SU-DHL-6 (cell line): ENCODE results near the gene CTDP1.
A peak's percentile ranks its signal among the peaks of the same experiment; 100 is the strongest.

Experiments used
- H2AFZ ChIP-seq: fragments of 200-600 bp; sonication (generic); 2 replicates; pipeline ENCODE4 v1.6.1; 2014; ENCODE audit warnings: low read depth, mild to moderate bottlenecking, moderate library complexity, mixed read lengths, antibody characterized with exemption, low read length; ENCODE audit not compliant: severe bottlenecking
- H3F3A ChIP-seq: fragments of 200-600 bp; shearing (Covaris generic); 2 replicates; pipeline ENCODE4 v1.6.0; 2016; ENCODE audit warnings: antibody characterized with exemption, mild to moderate bottlenecking; ENCODE audit not compliant: insufficient read depth
- H3K27ac ChIP-seq: fragments of 200-600 bp; sonication (generic); 2 replicates; pipeline ENCODE4 v1.5.1; 2016; ENCODE audit warnings: low read depth, mild to moderate bottlenecking, low read length, moderate library complexity, mixed read lengths
- H3K27me3 ChIP-seq: fragments of 200-600 bp; sonication (generic), shearing (Covaris generic); 2 replicates; pipeline ENCODE4 v1.6.0; 2014; ENCODE audit warnings: mild to moderate bottlenecking, low read length
- H3K36me3 ChIP-seq: fragments of 200-600 bp; sonication (generic); 2 replicates; pipeline ENCODE4 v1.6.1; 2014; ENCODE audit warnings: mild to moderate bottlenecking, low read length, mixed read lengths
- H3K4me2 ChIP-seq: fragments of 300-600, 200-600 bp; shearing (Covaris generic), sonication (generic); 2 replicates; pipeline ENCODE4 v1.6.0; 2014; ENCODE audit warnings: low read length, low read depth, mild to moderate bottlenecking; ENCODE audit not compliant: poor library complexity, severe bottlenecking
- H3K4me3 ChIP-seq: fragments of 200-600 bp; sonication (generic); 2 replicates; pipeline ENCODE4 v1.5.1; 2014; ENCODE audit warnings: antibody characterized with exemption, low read length, mild to moderate bottlenecking, mixed read lengths; ENCODE audit not compliant: insufficient read depth, poor library complexity, severe bottlenecking
- H3K79me2 ChIP-seq: fragments of 200-600 bp; sonication (generic); 2 replicates; pipeline ENCODE4 v1.6.1; 2014; ENCODE audit warnings: mild to moderate bottlenecking, low read length, moderate library complexity; ENCODE audit not compliant: insufficient read depth
- H3K9ac ChIP-seq: fragments of 200-600 bp; sonication (generic); 2 replicates; pipeline ENCODE4 v1.7.0; 2014; ENCODE audit warnings: mild to moderate bottlenecking, low read length
- H3K9me2 ChIP-seq: fragments of 200-600 bp; sonication (generic); replicated peaks from 2 replicates; pipeline ENCODE4 v1.6.1; 2014; ENCODE audit warnings: low read length; ENCODE audit not compliant: insufficient read depth
- H3K9me3 ChIP-seq: fragments of 200-600 bp; sonication (generic); 2 replicates; pipeline ENCODE4 v1.6.1; 2014; ENCODE audit warnings: low read length, mixed read lengths; ENCODE audit not compliant: insufficient read depth
- H4K20me1 ChIP-seq: fragments of 200-600 bp; sonication (generic); 2 replicates; pipeline ENCODE4 v1.6.1; 2014; ENCODE audit warnings: low read depth, mild to moderate bottlenecking, antibody characterized with exemption, low read length, moderate library complexity, mixed read lengths
- CTCF ChIP-seq: fragments of 200-600 bp; sonication (generic); IDR thresholded peaks from one replicate; pipeline ENCODE4 v1.5.1; 2017; ENCODE audit warnings: antibody characterized with exemption, mild to moderate bottlenecking, low read length, moderate library complexity; ENCODE audit not compliant: insufficient read depth, poor library complexity, severe bottlenecking
- EZH2phosphoT487 ChIP-seq: fragments of 200-600 bp; sonication (generic), shearing (Covaris generic); conservative IDR thresholded peaks from 2 replicates; pipeline ENCODE4 v1.6.1; 2018; ENCODE audit warnings: mild to moderate bottlenecking, antibody characterized with exemption, low read length, moderate library complexity, mixed read lengths

Gene CTDP1

GRCh38 chr18:79679552-79680099 is at the start of gene CTDP1:
Gene CTDP1, plus strand, starts transcription at chr18:79679803. Its CDS starts 145 bp downstream, at chr18:79679948.
- Histone ChIP-seq H3K9ac (peak within 1 kb of the TSS; percentile 83), H3F3A (no peaks in the 10 kb centered on the region), H3K4me3 (peak within 1 kb of the TSS; percentile 85), H3K36me3 (peaks cover 3% of the 10 kb centered on the region; the same call in 1 of the 2 replicates), H3K9me3 (no peaks in the 10 kb centered on the region), H2AFZ (peak within 1 kb of the TSS; percentile 85), H3K27ac (peak within 1 kb of the TSS; percentile 87), H4K20me1 (peaks cover 15% of the 10 kb centered on the region; the same call in 1 of the 2 replicates), H3K79me2 (peaks cover 52% of the 10 kb centered on the region), H3K4me2 (peak within 1 kb of the TSS; percentile 94), H3K9me2 (no peaks in the 10 kb centered on the region), H3K27me3 (no peaks in the 10 kb centered on the region)
- TF ChIP-seq CTCF: no peak

GRCh38 chr18:79630281-79631095 is 49.1 kb upstream of the CTDP1 start:
- Histone ChIP-seq H2AFZ (no peak overlapping the region), H3K4me2 (no peak overlapping the region), H3F3A (no peaks in the 10 kb centered on the region), H3K9me2 (no peaks in the 10 kb centered on the region), H3K27me3 (no peaks in the 10 kb centered on the region), H3K27ac (no peak overlapping the region), H3K4me3 (no peak overlapping the region), H4K20me1 (no peaks in the 10 kb centered on the region), H3K36me3 (no peaks in the 10 kb centered on the region), H3K79me2 (no peaks in the 10 kb centered on the region), H3K9ac (no peak overlapping the region), H3K9me3 (no peaks in the 10 kb centered on the region; the same call in 1 of the 2 replicates)
- TF ChIP-seq EZH2phosphoT487 (no peak), CTCF (no peak)

GRCh38 chr18:79631096-79631507 is 48.5 kb upstream of the CTDP1 start:
- no peak for TF ChIP-seq EZH2phosphoT487
- TF ChIP-seq CTCF: no peak
- no peaks in the 10 kb centered on the region for H3K36me3 ChIP-seq
- no peak overlapping the region for H3K27ac ChIP-seq
- no peaks in the 10 kb centered on the region for H4K20me1 ChIP-seq
- no peaks in the 10 kb centered on the region for H3K9me2 ChIP-seq
- H3K79me2 ChIP-seq: no peaks in the 10 kb centered on the region
- H3K4me3 ChIP-seq: no peak overlapping the region
- no peak overlapping the region for H2AFZ ChIP-seq
- H3K9me3 ChIP-seq: no peaks in the 10 kb centered on the region; the same call in 1 of the 2 replicates
- no peaks in the 10 kb centered on the region for H3K27me3 ChIP-seq
- H3K9ac ChIP-seq: no peak overlapping the region
- H3K4me2 ChIP-seq: no peak overlapping the region
- H3F3A ChIP-seq: no peaks in the 10 kb centered on the region
